ENCODE results near the gene TNRC6A. TPM values are rescaled to one million over a fixed set of nuclear protein-coding genes. Genes with fewer than 3 reads are reported as not detected.
"Not testable (repeated sequence)": the region's sequence is repeated elsewhere in the genome, so short reads cannot be mapped to it uniquely, and the experiment has no call there.

Gene TNRC6A
- total RNA-seq, 2 donors from 2014 or later: 71.5 to 72.1 TPM

DNA sequence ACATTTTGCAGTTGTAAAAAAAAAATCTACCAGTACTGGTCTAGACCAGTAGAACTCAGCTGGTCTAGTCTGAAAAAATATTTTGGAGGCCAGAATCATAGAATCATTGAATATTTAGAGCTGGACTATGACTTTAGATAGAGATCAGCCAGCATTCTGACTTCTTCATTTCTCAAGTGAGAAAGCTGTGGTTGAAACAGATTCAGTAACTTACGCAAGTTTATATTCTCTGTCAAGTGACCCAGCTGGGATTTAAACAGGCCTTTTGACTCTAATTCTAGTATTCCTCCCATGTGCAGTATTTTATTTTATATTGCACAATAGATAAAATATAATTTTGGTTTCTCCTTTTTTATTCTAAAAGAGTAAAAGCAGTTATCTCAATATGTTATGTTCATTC, 4.9 kb downstream of the TNRC6A start:
- H3K36me3 Mint-ChIP-seq (ENCODE audit: low read depth): peaks cover 2% of the 10 kb centered on the region
- H3K4me1 Mint-ChIP-seq: peaks cover 54% of the 10 kb centered on the region
- H3K27ac Mint-ChIP-seq: peak overlapping the region; percentile 83

DNA sequence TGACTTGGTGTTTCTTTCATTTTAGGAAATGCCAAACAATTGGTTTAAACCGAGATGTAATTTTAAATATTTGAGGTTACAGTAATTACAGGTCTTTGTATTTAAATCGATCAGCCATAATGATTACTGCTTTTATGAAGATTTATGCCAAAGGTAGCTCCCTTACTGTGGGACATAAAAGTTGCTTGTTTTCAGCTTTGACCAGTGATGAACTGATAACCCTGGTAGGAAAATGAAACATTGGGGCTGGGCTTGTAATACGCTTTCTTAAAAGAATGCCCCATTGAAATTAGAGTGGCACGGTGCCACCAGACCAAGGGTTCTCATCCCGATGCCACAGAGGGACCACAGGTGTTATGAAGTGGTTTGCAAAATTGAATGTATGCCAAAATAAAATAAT, 7.3 kb downstream of the TNRC6A start:
- no peaks in the 10 kb centered on the region for H3K9me3 ChIP-seq (ENCODE audit: control insufficient read depth, low read length, poor library complexity, severe bottlenecking)
- Mint-ChIP-seq H3K27ac (no peak overlapping the region), H3K36me3 (ENCODE audit: low read depth) (no peaks in the 10 kb centered on the region), H3K4me3 (no peak overlapping the region), H3K27me3 (no peaks in the 10 kb centered on the region), H3K4me1 (peaks cover 57% of the 10 kb centered on the region)
- no peak for ATAC-seq
- DNase-seq: no peak

More for the DNA sequence above, 4.9 kb downstream of the TNRC6A start:
- DNase-seq: no peak
- Mint-ChIP-seq H3K4me3 (no peak overlapping the region), H3K27me3 (no peaks in the 10 kb centered on the region)
- H3K9me3 ChIP-seq (ENCODE audit: control insufficient read depth, low read length, poor library complexity, severe bottlenecking): no peaks in the 10 kb centered on the region
- no peak for ATAC-seq

- DNase-seq: no peak
- Mint-ChIP-seq H3K36me3 (ENCODE audit: low read depth) (peaks cover 3% of the 10 kb centered on the region), H3K4me1 (peaks cover 55% of the 10 kb centered on the region), H3K27ac (no peak overlapping the region), H3K27me3 (no peaks in the 10 kb centered on the region), H3K4me3 (no peak overlapping the region)
- no peaks in the 10 kb centered on the region for H3K9me3 ChIP-seq (ENCODE audit: control insufficient read depth, low read length, poor library complexity, severe bottlenecking)
- ATAC-seq: no peak
Measured at GRCh38 chr16:24737391-24737871, 8.0 kb downstream of the TNRC6A start.

GRCh38 chr16:24737916-24738594, 8.6 kb downstream of the TNRC6A start:
- Mint-ChIP-seq H3K27ac (no peak overlapping the region), H3K4me3 (peak overlapping the region; percentile 55), H3K27me3 (no peaks in the 10 kb centered on the region), H3K36me3 (ENCODE audit: low read depth) (peaks cover 3% of the 10 kb centered on the region), H3K4me1 (peaks cover 55% of the 10 kb centered on the region)
- no peaks in the 10 kb centered on the region for H3K9me3 ChIP-seq (ENCODE audit: control insufficient read depth, low read length, poor library complexity, severe bottlenecking)
- ATAC-seq (no peak), DNase-seq (no peak)

GRCh38 chr16:24738895-24739294, 9.4 kb downstream of the TNRC6A start:
- Mint-ChIP-seq H3K4me3 (no peak overlapping the region), H3K27ac (no peak overlapping the region), H3K4me1 (peaks cover 56% of the 10 kb centered on the region), H3K27me3 (no peaks in the 10 kb centered on the region), H3K36me3 (ENCODE audit: low read depth) (peaks cover 3% of the 10 kb centered on the region)
- no peak for ATAC-seq
- no peak for DNase-seq
- no peaks in the 10 kb centered on the region for H3K9me3 ChIP-seq (ENCODE audit: control insufficient read depth, low read length, poor library complexity, severe bottlenecking)

- Mint-ChIP-seq H3K27ac (peak overlapping the region; percentile 30), H3K36me3 (ENCODE audit: low read depth) (peaks cover 6% of the 10 kb centered on the region), H3K27me3 (no peaks in the 10 kb centered on the region), H3K4me3 (no peak overlapping the region), H3K4me1 (peaks cover 66% of the 10 kb centered on the region)
- DNase-seq (no peak), ATAC-seq (no peak)
- H3K9me3 ChIP-seq (ENCODE audit: control insufficient read depth, low read length, poor library complexity, severe bottlenecking): no peaks in the 10 kb centered on the region
Measured at GRCh38 chr16:24741862-24742261, 12.4 kb downstream of the TNRC6A start.

DNA sequence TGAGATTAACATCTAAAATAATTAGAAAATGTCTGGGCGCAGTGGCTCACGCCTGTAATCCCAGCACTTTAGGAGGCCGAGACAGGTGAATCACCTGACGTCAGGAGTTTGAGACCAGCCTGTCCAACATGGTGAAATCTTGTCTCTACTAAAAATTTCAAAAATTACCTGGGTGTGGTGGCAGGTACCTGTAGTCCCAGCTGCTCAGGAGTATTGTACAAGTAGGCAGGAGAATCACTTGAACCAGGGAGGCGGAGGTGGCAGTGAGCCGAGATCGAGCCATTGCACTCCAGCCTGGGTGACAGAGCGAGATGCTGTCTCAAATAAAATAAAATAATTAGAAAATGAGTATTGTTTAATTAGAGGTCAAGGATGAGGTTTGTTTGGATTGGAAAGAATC, 13.2 kb downstream of the TNRC6A start:
- ATAC-seq; H3K27me3 Mint-ChIP-seq; DNase-seq; H3K9me3 ChIP-seq (ENCODE audit: control insufficient read depth, low read length, poor library complexity, severe bottlenecking); H3K4me3 Mint-ChIP-seq; H3K36me3 Mint-ChIP-seq (ENCODE audit: low read depth): not testable (repeated sequence)
- Mint-ChIP-seq H3K27ac (peak overlapping the region; percentile 30), H3K4me1 (peaks cover 71% of the 10 kb centered on the region)

- Mint-ChIP-seq H3K27ac (peak overlapping the region; percentile 76), H3K36me3 (ENCODE audit: low read depth) (peaks cover 8% of the 10 kb centered on the region), H3K4me1 (peaks cover 69% of the 10 kb centered on the region), H3K27me3 (no peaks in the 10 kb centered on the region), H3K4me3 (no peak overlapping the region)
- ATAC-seq (no peak), DNase-seq (no peak)
- H3K9me3 ChIP-seq (ENCODE audit: control insufficient read depth, low read length, poor library complexity, severe bottlenecking): no peaks in the 10 kb centered on the region
Measured at GRCh38 chr16:24745391-24745790, 15.9 kb downstream of the TNRC6A start.

- Mint-ChIP-seq H3K27ac (peak overlapping the region; percentile 76), H3K36me3 (ENCODE audit: low read depth) (peaks cover 8% of the 10 kb centered on the region), H3K4me3 (peak overlapping the region; percentile 52), H3K4me1 (peaks cover 69% of the 10 kb centered on the region), H3K27me3 (no peaks in the 10 kb centered on the region)
- DNase-seq: no peak
- no peaks in the 10 kb centered on the region for H3K9me3 ChIP-seq (ENCODE audit: control insufficient read depth, low read length, poor library complexity, severe bottlenecking)
- no peak for ATAC-seq
Measured at GRCh38 chr16:24745791-24746190, 16.3 kb downstream of the TNRC6A start.

GRCh38 chr16:24747441-24747840, 18.0 kb downstream of the TNRC6A start:
- ATAC-seq (no peak), DNase-seq (no peak)
- peak overlapping the region; percentile 45 for H3K4me3 Mint-ChIP-seq
- no peaks in the 10 kb centered on the region for H3K9me3 ChIP-seq (ENCODE audit: control insufficient read depth, low read length, poor library complexity, severe bottlenecking)
- H3K27ac Mint-ChIP-seq: peak overlapping the region; percentile 16
- H3K27me3 Mint-ChIP-seq: no peaks in the 10 kb centered on the region
- peaks cover 6% of the 10 kb centered on the region for H3K36me3 Mint-ChIP-seq (ENCODE audit: low read depth)
- peaks cover 67% of the 10 kb centered on the region for H3K4me1 Mint-ChIP-seq

DNA sequence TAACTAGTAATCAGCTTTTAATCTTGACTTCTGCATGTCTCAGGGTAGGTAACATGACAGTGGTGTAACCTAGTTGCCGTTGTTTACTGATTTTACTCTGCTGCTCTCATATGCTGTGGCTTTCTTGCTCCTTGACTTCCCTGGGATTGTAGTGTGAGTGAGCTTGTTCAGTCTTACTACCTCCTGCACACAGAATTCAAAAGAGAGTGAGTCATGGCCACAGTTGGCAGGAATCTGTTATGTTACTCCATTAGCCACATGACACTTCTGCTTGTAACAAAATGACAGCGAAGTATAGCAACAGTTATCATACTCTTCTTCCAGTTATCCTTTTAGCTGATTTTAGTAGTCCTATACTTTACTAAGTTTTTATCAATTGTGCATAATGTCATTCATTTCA, 18.8 kb downstream of the TNRC6A start:
- peak overlapping the region; percentile 51 for H3K27ac Mint-ChIP-seq
- H3K4me3 Mint-ChIP-seq: no peak overlapping the region
- H3K4me1 Mint-ChIP-seq: peaks cover 73% of the 10 kb centered on the region
- no peaks in the 10 kb centered on the region for H3K9me3 ChIP-seq (ENCODE audit: control insufficient read depth, low read length, poor library complexity, severe bottlenecking)
- H3K36me3 Mint-ChIP-seq (ENCODE audit: low read depth): peaks cover 6% of the 10 kb centered on the region
- H3K27me3 Mint-ChIP-seq: no peaks in the 10 kb centered on the region
- no peak for DNase-seq
- no peak for ATAC-seq

- DNase-seq (no peak), ATAC-seq (no peak)
- Mint-ChIP-seq H3K4me1 (peaks cover 65% of the 10 kb centered on the region), H3K27me3 (no peaks in the 10 kb centered on the region), H3K4me3 (no peak overlapping the region), H3K36me3 (ENCODE audit: low read depth) (peaks cover 6% of the 10 kb centered on the region), H3K27ac (peak overlapping the region; percentile 51)
- no peaks in the 10 kb centered on the region for H3K9me3 ChIP-seq (ENCODE audit: control insufficient read depth, low read length, poor library complexity, severe bottlenecking)
Measured at GRCh38 chr16:24749310-24749709, 19.9 kb downstream of the TNRC6A start.

DNA sequence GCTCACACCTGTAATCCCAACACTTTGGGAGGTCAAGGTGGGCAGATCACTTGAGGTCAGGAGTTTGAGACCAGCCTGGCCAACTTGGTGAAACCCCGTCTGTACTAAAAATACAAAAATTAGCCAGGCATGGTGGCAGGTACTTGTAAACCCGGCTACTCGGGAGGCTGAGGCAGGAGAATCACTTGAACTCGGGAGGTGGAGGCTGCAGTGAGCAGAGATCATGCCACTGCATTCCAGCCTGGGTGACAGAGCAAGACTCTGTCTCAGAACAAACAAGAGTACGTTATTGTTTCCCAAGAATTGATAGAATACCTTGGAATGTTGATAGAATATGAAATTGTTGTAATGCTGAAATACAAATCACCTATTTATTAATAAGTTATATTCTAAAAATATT, 20.4 kb downstream of the TNRC6A start:
- H3K27ac Mint-ChIP-seq; H3K27me3 Mint-ChIP-seq; ATAC-seq; H3K4me3 Mint-ChIP-seq; DNase-seq; H3K9me3 ChIP-seq (ENCODE audit: control insufficient read depth, low read length, poor library complexity, severe bottlenecking); H3K36me3 Mint-ChIP-seq (ENCODE audit: low read depth): not testable (repeated sequence)
- H3K4me1 Mint-ChIP-seq: peaks cover 65% of the 10 kb centered on the region

DNA sequence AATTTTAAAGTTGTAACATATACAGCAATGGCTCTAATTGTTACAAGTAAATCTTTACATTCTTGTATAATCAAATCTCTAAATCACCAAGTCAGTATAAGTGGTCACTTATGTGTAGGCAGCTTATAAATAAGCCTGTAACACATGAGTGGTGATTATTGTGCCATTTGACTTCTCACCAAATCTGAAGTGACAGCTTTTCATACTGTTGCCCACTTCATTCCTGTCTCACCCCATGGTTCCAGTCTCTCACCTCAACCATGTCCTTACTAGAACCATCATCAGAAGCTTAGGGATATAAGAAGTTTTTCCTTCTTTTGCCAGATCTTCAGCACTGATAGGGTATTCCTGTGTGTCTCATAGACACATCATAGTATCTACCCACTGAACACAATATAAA, 23.5 kb downstream of the TNRC6A start:
- Mint-ChIP-seq H3K4me3 (peak overlapping the region; percentile 5), H3K4me1 (peaks cover 52% of the 10 kb centered on the region), H3K27me3 (no peaks in the 10 kb centered on the region), H3K27ac (peak overlapping the region; percentile 41), H3K36me3 (ENCODE audit: low read depth) (peaks cover 2% of the 10 kb centered on the region)
- H3K9me3 ChIP-seq (ENCODE audit: control insufficient read depth, low read length, poor library complexity, severe bottlenecking): no peaks in the 10 kb centered on the region
- ATAC-seq (no peak), DNase-seq (no peak)

Data from T-helper 17 cell (primary cell).